HL-60 (cell line): Measurements from ENCODE around the gene SLC23A2.
A peak's percentile ranks its signal among the peaks of the same experiment; 100 is the strongest.
"Not testable (repeated sequence)": the region's sequence is repeated elsewhere in the genome, so short reads cannot be mapped to it uniquely, and the experiment has no call there.

Source experiments
- DNase-seq, 2 experiments: peaks; one replicate each; pipeline ENCODE4 v3.0.0-alpha.2; 2010 to 2020; ENCODE audit warnings: low read depth in 1 of 2, low spot score in 1 of 2
- H3K27ac ChIP-seq: fragments of 250-450 bp; sonication (Bioruptor Pico); replicated peaks from 2 replicates; pipeline ENCODE4 v1.5.1; 2020; ENCODE audit warnings: mild to moderate bottlenecking, moderate library complexity
- H3K27me3 ChIP-seq: fragments of 250-450 bp; sonication (Bioruptor Pico); 2 replicates; pipeline ENCODE4 v1.5.1; 2021; ENCODE audit warnings: mild to moderate bottlenecking, moderate library complexity; ENCODE audit not compliant: insufficient read depth, poor library complexity, severe bottlenecking
- H3K4me3 ChIP-seq: replicated peaks from 2 replicates; pipeline ENCODE4 v1.5.1; 2011; ENCODE audit warnings: mild to moderate bottlenecking, control low read depth, low read length; ENCODE audit not compliant: insufficient read depth
- GABPA ChIP-seq: IDR thresholded peaks from 2 replicates; pipeline ENCODE4 v1.6.1; 2012; ENCODE audit warnings: low read depth
- POLR2AphosphoS5 ChIP-seq: IDR thresholded peaks from 2 replicates; pipeline ENCODE4 v1.6.1; 2012; ENCODE audit warnings: low read depth
- SPI1 ChIP-seq: IDR thresholded peaks from 2 replicates; pipeline ENCODE4 v1.6.1; 2012; ENCODE audit warnings: low read depth, mild to moderate bottlenecking, borderline replicate concordance
- TF ChIP-seq, protein P1 (sequence below): IDR thresholded peaks from 2 replicates; pipeline ENCODE4 v1.6.1; 2012; ENCODE audit warnings: low read depth; ENCODE audit not compliant: insufficient replicate concordance
- TF ChIP-seq, protein P2 (sequence below): IDR thresholded peaks from one replicate; pipeline ENCODE4 v1.5.1; 2011; ENCODE audit warnings: low read length, control low read depth, inconsistent platforms; ENCODE audit not compliant: insufficient read depth

SLC23A2 gene

DNA sequence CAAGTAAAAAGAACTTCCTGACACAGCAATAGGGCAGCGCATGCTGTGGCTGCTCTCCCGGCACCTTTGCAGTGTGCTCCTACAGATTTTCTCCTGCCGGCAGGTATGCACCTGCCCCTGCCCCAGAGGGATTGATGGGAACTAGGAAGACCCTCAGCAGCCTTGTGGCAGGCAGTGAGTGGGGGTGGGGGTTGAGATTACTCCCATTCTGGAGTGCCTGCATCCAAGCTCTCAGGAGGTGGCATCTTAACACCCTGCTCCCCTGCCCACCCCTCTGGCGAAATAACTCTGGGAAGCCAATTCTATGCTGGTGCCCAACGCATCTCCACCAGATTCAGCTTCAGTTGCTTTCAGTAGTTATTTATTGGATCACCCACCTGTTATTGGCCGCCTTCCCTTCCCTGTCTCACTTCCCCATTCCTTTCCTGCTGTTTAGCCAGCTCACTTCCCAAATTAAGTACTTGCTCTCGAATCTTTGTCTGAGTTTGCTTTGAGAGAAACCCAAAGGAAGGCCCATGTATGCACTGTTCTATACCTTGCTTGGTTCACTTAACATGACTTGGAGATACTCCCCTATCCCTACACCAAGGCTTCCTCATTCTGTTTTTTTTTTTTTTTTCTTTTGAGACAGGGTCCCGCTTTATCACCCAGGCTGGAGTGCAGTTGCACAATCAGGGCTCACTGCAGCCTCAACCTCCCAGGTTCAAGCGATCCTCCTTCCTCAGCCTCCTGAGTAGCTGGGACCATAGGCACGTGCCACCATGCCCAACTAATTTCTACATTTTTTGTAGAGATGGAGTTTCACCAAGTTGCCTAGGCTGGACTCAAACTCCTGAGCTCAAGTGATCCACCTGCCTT, 29.3 kb upstream of the SLC23A2 start:
- TF ChIP-seq, protein P1, sequence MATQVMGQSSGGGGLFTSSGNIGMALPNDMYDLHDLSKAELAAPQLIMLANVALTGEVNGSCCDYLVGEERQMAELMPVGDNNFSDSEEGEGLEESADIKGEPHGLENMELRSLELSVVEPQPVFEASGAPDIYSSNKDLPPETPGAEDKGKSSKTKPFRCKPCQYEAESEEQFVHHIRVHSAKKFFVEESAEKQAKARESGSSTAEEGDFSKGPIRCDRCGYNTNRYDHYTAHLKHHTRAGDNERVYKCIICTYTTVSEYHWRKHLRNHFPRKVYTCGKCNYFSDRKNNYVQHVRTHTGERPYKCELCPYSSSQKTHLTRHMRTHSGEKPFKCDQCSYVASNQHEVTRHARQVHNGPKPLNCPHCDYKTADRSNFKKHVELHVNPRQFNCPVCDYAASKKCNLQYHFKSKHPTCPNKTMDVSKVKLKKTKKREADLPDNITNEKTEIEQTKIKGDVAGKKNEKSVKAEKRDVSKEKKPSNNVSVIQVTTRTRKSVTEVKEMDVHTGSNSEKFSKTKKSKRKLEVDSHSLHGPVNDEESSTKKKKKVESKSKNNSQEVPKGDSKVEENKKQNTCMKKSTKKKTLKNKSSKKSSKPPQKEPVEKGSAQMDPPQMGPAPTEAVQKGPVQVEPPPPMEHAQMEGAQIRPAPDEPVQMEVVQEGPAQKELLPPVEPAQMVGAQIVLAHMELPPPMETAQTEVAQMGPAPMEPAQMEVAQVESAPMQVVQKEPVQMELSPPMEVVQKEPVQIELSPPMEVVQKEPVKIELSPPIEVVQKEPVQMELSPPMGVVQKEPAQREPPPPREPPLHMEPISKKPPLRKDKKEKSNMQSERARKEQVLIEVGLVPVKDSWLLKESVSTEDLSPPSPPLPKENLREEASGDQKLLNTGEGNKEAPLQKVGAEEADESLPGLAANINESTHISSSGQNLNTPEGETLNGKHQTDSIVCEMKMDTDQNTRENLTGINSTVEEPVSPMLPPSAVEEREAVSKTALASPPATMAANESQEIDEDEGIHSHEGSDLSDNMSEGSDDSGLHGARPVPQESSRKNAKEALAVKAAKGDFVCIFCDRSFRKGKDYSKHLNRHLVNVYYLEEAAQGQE = no peak
- peak; percentile 74 for TF ChIP-seq SPI1
- H3K27ac ChIP-seq = no peak overlapping the region
- no peak overlapping the region for H3K4me3 ChIP-seq
- H3K27me3 ChIP-seq = no peaks in the 10 kb centered on the region
- peak in 1 of 2 experiments; percentile 42 for DNase-seq

DNA sequence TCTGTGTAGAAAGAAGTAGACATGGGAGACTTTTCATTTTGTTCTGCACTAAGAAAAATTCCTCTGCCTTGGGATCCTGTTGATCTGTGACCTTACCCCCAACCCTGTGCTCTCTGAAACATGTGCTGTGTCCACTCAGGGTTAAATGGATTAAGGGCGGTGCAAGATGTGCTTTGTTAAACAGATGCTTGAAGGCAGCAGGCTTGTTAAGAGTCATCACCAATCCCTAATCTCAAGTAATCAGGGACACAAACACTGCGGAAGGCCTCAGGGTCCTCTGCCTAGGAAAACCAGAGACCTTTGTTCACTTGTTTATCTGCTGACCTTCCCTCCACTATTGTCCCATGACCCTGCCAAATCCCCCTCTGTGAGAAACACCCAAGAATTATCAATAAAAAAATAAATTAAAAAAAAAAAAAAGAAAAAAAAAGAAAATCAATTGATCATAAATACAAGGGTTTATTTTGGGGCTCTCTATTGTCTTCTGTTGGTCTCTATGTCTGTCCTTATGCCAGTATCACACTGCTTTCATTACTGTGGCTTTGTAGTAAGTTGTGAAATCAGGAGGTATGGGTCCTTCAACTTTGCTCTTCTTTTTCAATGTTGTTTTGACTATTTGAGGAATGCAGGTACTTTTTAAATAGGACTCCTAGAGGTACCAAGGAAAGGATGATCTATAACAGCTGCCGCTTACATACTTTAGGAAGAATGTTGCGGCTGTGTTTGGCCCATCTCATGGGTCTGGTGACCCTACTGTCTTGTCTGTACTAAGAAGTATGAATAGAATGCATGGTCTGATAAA, 27.1 kb upstream of the SLC23A2 start:
- not testable (repeated sequence) for H3K27ac ChIP-seq, H3K27me3 ChIP-seq, H3K4me3 ChIP-seq, DNase-seq

DNA sequence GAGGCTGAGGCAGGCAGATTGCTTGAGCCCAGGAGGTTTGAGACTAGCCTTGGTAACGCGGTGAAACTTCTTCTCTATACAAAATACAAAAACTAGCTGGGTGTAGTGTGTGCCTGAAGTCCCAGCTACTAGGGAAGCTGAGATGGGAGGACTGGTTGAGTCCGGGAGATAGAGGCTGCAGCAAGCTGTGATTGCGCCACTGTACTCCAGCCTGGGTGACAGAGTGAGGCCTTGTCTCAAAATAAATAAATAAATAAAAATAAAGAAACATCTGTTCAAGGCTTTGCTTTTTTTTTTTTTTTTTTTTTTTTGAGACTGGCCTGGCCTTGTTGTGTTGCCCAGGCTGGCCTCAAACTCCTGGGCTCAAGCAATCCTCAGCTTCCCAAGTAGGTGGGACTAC, 23.7 kb upstream of the SLC23A2 start:
- Histone ChIP-seq H3K27me3 (no peaks in the 10 kb centered on the region), H3K4me3 (no peak overlapping the region), H3K27ac (no peak overlapping the region)
- no peak for DNase-seq
- TF ChIP-seq, protein P2, sequence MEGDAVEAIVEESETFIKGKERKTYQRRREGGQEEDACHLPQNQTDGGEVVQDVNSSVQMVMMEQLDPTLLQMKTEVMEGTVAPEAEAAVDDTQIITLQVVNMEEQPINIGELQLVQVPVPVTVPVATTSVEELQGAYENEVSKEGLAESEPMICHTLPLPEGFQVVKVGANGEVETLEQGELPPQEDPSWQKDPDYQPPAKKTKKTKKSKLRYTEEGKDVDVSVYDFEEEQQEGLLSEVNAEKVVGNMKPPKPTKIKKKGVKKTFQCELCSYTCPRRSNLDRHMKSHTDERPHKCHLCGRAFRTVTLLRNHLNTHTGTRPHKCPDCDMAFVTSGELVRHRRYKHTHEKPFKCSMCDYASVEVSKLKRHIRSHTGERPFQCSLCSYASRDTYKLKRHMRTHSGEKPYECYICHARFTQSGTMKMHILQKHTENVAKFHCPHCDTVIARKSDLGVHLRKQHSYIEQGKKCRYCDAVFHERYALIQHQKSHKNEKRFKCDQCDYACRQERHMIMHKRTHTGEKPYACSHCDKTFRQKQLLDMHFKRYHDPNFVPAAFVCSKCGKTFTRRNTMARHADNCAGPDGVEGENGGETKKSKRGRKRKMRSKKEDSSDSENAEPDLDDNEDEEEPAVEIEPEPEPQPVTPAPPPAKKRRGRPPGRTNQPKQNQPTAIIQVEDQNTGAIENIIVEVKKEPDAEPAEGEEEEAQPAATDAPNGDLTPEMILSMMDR = no peak
- TF ChIP-seq POLR2AphosphoS5 (no peak), SPI1 (no peak), GABPA (no peak)
- TF ChIP-seq, protein P1 = no peak

DNA sequence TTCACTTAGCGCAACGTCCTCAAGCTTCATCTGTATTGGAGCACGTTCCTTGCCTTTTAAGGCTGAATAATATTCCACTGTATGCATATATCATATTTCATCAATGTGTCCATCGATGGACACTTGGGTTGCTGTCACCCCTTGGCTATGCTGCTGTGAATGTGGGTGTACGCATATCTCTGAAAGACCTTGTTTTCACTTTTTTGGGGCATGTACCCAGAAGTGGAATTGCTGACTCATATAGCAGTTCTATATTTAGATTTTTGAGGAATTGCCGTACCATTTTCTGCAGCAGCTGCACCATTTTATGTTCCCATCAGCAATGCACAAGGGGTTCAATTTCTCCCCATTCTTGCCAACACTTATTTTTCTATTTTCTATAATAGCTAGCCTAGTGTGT, 22.8 kb upstream of the SLC23A2 start:
- Histone ChIP-seq H3K27me3 (no peaks in the 10 kb centered on the region), H3K27ac (no peak overlapping the region), H3K4me3 (no peak overlapping the region)
- TF ChIP-seq GABPA = no peak
- TF ChIP-seq, protein P2 = no peak
- TF ChIP-seq POLR2AphosphoS5 = no peak
- TF ChIP-seq, protein P1 = no peak
- TF ChIP-seq SPI1 = no peak
- no peak for DNase-seq

DNA sequence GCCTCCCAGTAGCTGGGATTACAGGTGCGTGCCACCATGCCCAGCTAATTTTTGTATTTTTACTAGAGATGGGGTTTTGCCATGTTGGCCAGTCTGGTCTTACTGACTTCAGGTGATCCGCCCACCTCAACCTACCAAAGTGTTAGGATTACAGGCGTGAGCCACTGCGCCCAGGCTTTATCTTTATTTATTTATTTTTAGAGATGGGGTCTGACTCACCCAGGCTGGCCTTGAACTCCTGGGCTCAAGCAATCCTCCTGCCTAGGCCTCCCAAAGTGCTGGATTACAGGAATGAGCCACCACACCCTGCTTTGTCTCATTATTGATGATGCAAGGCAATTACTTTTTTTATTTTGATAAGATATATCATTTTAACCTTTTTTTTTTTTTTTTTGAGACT, 21.9 kb upstream of the SLC23A2 start:
- not testable (repeated sequence) for DNase-seq, H3K27me3 ChIP-seq, H3K4me3 ChIP-seq, H3K27ac ChIP-seq
